Erythroblast (primary cell): ENCODE measurements around the gene PMP22.

Experiments
- GATA1 ChIP-seq: IDR thresholded peaks from 2 replicates; pipeline ENCODE4 v1.6.1; 2011; ENCODE audit warnings: low read depth, mild to moderate bottlenecking, control low read depth, low read length, moderate library complexity
- POLR2A ChIP-seq: IDR thresholded peaks from 2 replicates; pipeline ENCODE4 v1.6.1; 2011; ENCODE audit warnings: mild to moderate bottlenecking, low read length

GRCh38 chr17:15278380-15278779, 13.3 kb upstream of the PMP22 start:
- TF ChIP-seq POLR2A (no peak), GATA1 (no peak)
